ENCODE measurements around the gene COBL. TPM values are rescaled to one million over a fixed set of nuclear protein-coding genes. Genes with fewer than 3 reads are reported as not detected.

The COBL gene
- total and polyA plus RNA-seq, 10 of the 15 experiments (the other 5 are each of a cell fraction or from before 2014, with no cell fraction given), result 0.21 TPM; not detected in 9

GRCh38 chr7:51162724-51163329 is 153.8 kb downstream of the COBL start (continued):
- TF ChIP-seq CTCF (IDR thresholded peaks at IDR 0.05 in 2 of 3, conservative IDR thresholded peaks at IDR 0.05 in 1 of 3; ENCODE audit: control insufficient read depth in 2 of 3, extremely low read depth in 1 of 3, insufficient read depth in 1 of 3, low read depth in 3 of 3, low read length in 3 of 3) (peak; percentile 82 to 85 (median 83)), MYC (IDR thresholded peaks at IDR 0.05; ENCODE audit: insufficient read depth, insufficient read length, insufficient replicate concordance, low read length, severe bottlenecking) (no peak), GATAD2B (conservative IDR thresholded peaks at IDR 0.05; ENCODE audit: low read depth) (no peak), BACH1 (IDR thresholded peaks at IDR 0.05; ENCODE audit: borderline replicate concordance) (no peak), ZNF622 (IDR thresholded peaks at IDR 0.05) (no peak), MTA3 (IDR thresholded peaks at IDR 0.05; ENCODE audit: borderline replicate concordance, low read length) (no peak), POLR2A (IDR thresholded peaks at IDR 0.05; ENCODE audit: low read depth, low read length) (no peak), SMARCA5 (IDR thresholded peaks at IDR 0.05) (no peak), CHD2 (IDR thresholded peaks at IDR 0.05; ENCODE audit: borderline replicate concordance, low read depth, low read length) (no peak), RUNX3 (IDR thresholded peaks at IDR 0.05; ENCODE audit: low read length) (no peak), MEF2A (IDR thresholded peaks at IDR 0.05; ENCODE audit: insufficient read depth, low read depth, low read length) (no peak), ASH2L (IDR thresholded peaks at IDR 0.05; ENCODE audit: borderline replicate concordance, low read depth) (no peak), ZNF24 (IDR thresholded peaks at IDR 0.05) (no peak), ZNF592 (IDR thresholded peaks at IDR 0.05) (no peak), BRCA1 (IDR thresholded peaks at IDR 0.05; ENCODE audit: low read depth, low read length) (no peak), STAT3 (IDR thresholded peaks at IDR 0.05; ENCODE audit: low read depth, low read length) (no peak)
- TF ChIP-seq, protein P1, sequence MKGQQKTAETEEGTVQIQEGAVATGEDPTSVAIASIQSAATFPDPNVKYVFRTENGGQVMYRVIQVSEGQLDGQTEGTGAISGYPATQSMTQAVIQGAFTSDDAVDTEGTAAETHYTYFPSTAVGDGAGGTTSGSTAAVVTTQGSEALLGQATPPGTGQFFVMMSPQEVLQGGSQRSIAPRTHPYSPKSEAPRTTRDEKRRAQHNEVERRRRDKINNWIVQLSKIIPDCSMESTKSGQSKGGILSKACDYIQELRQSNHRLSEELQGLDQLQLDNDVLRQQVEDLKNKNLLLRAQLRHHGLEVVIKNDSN (IDR thresholded peaks at IDR 0.05; ENCODE audit: borderline replicate concordance, extremely low read length, insufficient read depth, low read depth, low read length), result no peak
- TF ChIP-seq, protein P2, sequence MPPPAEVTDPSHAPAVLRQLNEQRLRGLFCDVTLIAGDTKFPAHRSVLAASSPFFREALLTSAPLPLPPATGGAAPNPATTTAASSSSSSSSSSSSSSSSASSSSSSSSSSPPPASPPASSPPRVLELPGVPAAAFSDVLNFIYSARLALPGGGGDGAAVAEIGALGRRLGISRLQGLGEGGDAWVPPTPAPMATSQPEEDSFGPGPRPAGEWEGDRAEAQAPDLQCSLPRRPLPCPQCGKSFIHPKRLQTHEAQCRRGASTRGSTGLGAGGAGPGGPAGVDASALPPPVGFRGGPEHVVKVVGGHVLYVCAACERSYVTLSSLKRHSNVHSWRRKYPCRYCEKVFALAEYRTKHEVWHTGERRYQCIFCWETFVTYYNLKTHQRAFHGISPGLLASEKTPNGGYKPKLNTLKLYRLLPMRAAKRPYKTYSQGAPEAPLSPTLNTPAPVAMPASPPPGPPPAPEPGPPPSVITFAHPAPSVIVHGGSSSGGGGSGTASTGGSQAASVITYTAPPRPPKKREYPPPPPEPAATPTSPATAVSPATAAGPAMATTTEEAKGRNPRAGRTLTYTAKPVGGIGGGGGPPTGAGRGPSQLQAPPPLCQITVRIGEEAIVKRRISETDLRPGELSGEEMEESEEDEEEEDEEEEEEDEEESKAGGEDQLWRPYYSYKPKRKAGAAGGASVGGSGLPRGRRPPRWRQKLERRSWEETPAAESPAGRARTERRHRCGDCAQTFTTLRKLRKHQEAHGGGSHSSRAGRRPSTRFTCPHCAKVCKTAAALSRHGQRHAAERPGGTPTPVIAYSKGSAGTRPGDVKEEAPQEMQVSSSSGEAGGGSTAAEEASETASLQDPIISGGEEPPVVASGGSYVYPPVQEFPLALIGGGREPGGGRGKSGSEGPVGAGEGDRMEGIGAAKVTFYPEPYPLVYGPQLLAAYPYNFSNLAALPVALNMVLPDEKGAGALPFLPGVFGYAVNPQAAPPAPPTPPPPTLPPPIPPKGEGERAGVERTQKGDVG (CRISPR knock-in tag; IDR thresholded peaks at IDR 0.05), result no peak

Data from GM12878 (cell line).